Right lobe of liver (tissue), 4 donors: ENCODE results near the gene HDC.

Experiments
- CTCF ChIP-seq, 4 donors: fragments of 200-600 bp in 3 of 4; fragments of 450-650 bp in 1 of 4; IDR thresholded peaks; one replicate each; pipeline versions ENCODE4 v1.5.1 to v1.8.0; 2016 to 2022; ENCODE audit warnings: antibody characterized with exemption in 4 of 4, mild to moderate bottlenecking in 2 of 4
- POLR2A ChIP-seq: fragments of 450-650 bp; IDR thresholded peaks from one replicate; pipeline ENCODE4 v1.6.1; 2017; ENCODE audit warnings: antibody characterized with exemption, mild to moderate bottlenecking
- donor health status: DM: no; HTN: no; CAD: no.
- donor health status: DM: no; HTN: no; CAD: no.
- donor health status: DM: no; HTN: yes; CAD: no.

GRCh38 chr15:50275908-50276307 lies 10.4 kb upstream of the HDC start:
- no peak for TF ChIP-seq CTCF (IDR thresholded peaks at IDR 0.05)
- TF ChIP-seq POLR2A, result no peak
